NB4 (cell line): ENCODE data around the gene DEPDC1.
"Not testable (repeated sequence)": the region's sequence is repeated elsewhere in the genome, so short reads cannot be mapped to it uniquely, and the experiment has no call there.

Experiments
- CTCF ChIP-seq: IDR thresholded peaks from one replicate; pipeline ENCODE4 v1.5.1; 2012; ENCODE audit warnings: low read depth, low read length
- MAX ChIP-seq: IDR thresholded peaks from 2 replicates; pipeline ENCODE4 v1.6.1; 2011; ENCODE audit warnings: low read depth, low read length
- POLR2A ChIP-seq: IDR thresholded peaks from 2 replicates; pipeline ENCODE4 v1.6.1; 2011; ENCODE audit warnings: mild to moderate bottlenecking; ENCODE audit not compliant: insufficient read length; ENCODE audit errors: extremely low read depth

GRCh38 chr1:68476626-68477025 lies 20.3 kb downstream of the DEPDC1 start:
- not testable (repeated sequence) for TF ChIP-seq POLR2A, CTCF, MAX
